Lung (tissue), 12 donors: Measurements from ENCODE around the gene RAB40A. TPM values are rescaled to one million over a fixed set of nuclear protein-coding genes. Genes with fewer than 3 reads are reported as not detected.
A peak's percentile ranks its signal among the peaks of the same experiment; 100 is the strongest.

ENCODE experiments used
- ATAC-seq: fragments of 200-7000 bp; cut with Tn5 transposase; one replicate; pipeline ENCODE4 v1.9.1; 2020; ENCODE audit warnings: moderate number of reproducible peaks; ENCODE audit not compliant: insufficient read depth, low FRiP score
- DNase-seq, 3 donors: peaks; one replicate each; pipeline ENCODE4 v3.0.0-alpha.2; 2013 to 2017
- H3K27ac ChIP-seq, 2 donors: one replicate each; pipeline ENCODE4 v1.5.1; 2013; ENCODE audit warnings: mild to moderate bottlenecking in 2 of 2, moderate library complexity in 2 of 2, control low read depth in 1 of 2, inconsistent platforms in 1 of 2, low read depth in 1 of 2, low read length in 1 of 2
- H3K27me3 ChIP-seq, 3 donors: one replicate each; pipeline ENCODE4 v1.5.1; 2013; ENCODE audit warnings: low read length in 2 of 3; ENCODE audit not compliant: control insufficient read depth in 3 of 3, insufficient read depth in 3 of 3
- H3K36me3 ChIP-seq, 4 donors: one replicate each; pipeline ENCODE4 v1.5.1; 2013; ENCODE audit warnings: low read length in 4 of 4, mild to moderate bottlenecking in 1 of 4, moderate library complexity in 1 of 4; ENCODE audit not compliant: control insufficient read depth in 4 of 4, insufficient read depth in 4 of 4
- H3K4me1 ChIP-seq, 5 donors: one replicate each; pipeline ENCODE4 v1.5.1; 2013; ENCODE audit warnings: low read length in 5 of 5, mild to moderate bottlenecking in 2 of 5, moderate library complexity in 1 of 5; ENCODE audit not compliant: control insufficient read depth in 5 of 5, insufficient read depth in 5 of 5
- H3K4me3 ChIP-seq: one replicate; pipeline ENCODE4 v1.5.1; 2013; ENCODE audit warnings: mild to moderate bottlenecking, control low read depth, moderate library complexity
- H3K9ac ChIP-seq, 2 donors: one replicate each; pipeline ENCODE4 v1.5.1; 2013; ENCODE audit warnings: low read length in 2 of 2, control low read depth in 1 of 2; ENCODE audit not compliant: insufficient read depth in 1 of 2
- H3K9me3 ChIP-seq, 4 donors: one replicate each; pipeline ENCODE4 v1.5.1; 2013; ENCODE audit warnings: low read length in 3 of 4, mild to moderate bottlenecking in 1 of 4, moderate library complexity in 1 of 4; ENCODE audit not compliant: control insufficient read depth in 4 of 4, insufficient read depth in 3 of 4
- WGBS, 2 donors: extraction: QIAGEN DNeasy Blood & Tissue Kit; methylation state at CpG; one replicate each; pipeline ENCODE4 v1.1.7; 2013; 5-methylcytosine and 5-hydroxymethylcytosine counted together
- polyA plus RNA-seq, 2 donors: library from polyadenylated mRNA; stranded (reverse); fragments of 200-250 nt; gene quantifications; one replicate each; pipeline ENCODE4 v1.2.1, GENCODE V29; 2013
- total RNA-seq, 2 donors: library from RNA; depleted of rRNA in 1 of 2; stranded (reverse); fragments of >200 nt in 1 of 2; gene quantifications; one replicate each; pipeline ENCODE4 v1.2.1, GENCODE V29; 2014 to 2021
- TF ChIP-seq, protein P1 (sequence below): IDR thresholded peaks from 2 replicates; pipeline ENCODE4 v1.5.1; 2012; ENCODE audit warnings: mild to moderate bottlenecking; ENCODE audit errors: control extremely low read depth, extremely low read depth
- donor health status: control.
- donor health status: control.
- donor health status: Bipolar disorder and iron deficiency.
- donor health status: healthy.
- donor health status: DM: yes; HTN: yes; CAD: no.

Gene RAB40A
- total and polyA plus RNA-seq, 4 donors: 0.06 to 1.1 (median 0.24) TPM

DNA sequence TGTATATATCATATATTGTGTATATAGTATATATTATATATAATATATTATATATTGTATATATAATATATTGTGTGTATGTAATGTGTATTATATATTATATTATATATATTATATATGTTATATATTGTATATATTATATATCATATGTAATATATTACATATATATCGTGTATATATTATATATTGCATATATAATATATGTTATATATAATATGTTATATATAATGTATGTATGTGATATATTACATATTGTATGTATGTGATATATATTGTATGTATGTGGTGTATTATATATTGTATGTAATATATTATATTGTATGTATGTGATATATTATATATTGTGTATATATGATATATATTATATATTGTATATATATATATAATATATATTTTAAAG is 30.5 kb downstream of the RAB40A start:
- whole genome bisulfite sequencing, 2 donors: 27 to 61% methylated on average over 1 of the region's 1 CpG
- Histone ChIP-seq H3K27me3 (peaks cover 0 to 26% (median 0%) of the 10 kb centered on the region in 3 donors), H3K36me3 (no peaks in the 10 kb centered on the region), H3K9me3 (no peaks in the 10 kb centered on the region), H3K9ac (no peak overlapping the region), H3K4me3 (no peak overlapping the region), H3K4me1 (no peaks in the 10 kb centered on the region), H3K27ac (no peak overlapping the region)
- TF ChIP-seq, protein P1, sequence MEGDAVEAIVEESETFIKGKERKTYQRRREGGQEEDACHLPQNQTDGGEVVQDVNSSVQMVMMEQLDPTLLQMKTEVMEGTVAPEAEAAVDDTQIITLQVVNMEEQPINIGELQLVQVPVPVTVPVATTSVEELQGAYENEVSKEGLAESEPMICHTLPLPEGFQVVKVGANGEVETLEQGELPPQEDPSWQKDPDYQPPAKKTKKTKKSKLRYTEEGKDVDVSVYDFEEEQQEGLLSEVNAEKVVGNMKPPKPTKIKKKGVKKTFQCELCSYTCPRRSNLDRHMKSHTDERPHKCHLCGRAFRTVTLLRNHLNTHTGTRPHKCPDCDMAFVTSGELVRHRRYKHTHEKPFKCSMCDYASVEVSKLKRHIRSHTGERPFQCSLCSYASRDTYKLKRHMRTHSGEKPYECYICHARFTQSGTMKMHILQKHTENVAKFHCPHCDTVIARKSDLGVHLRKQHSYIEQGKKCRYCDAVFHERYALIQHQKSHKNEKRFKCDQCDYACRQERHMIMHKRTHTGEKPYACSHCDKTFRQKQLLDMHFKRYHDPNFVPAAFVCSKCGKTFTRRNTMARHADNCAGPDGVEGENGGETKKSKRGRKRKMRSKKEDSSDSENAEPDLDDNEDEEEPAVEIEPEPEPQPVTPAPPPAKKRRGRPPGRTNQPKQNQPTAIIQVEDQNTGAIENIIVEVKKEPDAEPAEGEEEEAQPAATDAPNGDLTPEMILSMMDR: no peak
- ATAC-seq (no peak), DNase-seq (no peak)

DNA sequence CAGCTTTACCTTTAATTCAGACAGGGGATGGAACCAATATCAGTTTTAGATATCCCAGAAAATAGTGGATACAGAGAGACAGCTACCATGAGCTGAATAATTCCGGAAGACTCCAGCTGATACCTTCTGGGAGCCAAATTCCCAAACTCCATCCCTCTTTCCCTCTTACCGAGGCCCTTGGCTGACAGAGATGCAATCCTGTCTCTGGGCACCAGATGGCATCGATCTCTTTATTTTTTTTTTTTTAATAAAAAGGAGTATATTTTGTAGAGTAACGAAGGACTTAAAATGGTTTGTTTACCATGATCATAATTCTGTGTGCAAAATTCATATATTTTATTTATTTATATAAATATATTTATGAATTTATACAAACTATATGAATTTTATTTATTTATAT is 31.0 kb downstream of the RAB40A start:
- H3K9me3 ChIP-seq: no peaks in the 10 kb centered on the region
- no peak overlapping the region for H3K27ac ChIP-seq
- no peak overlapping the region for H3K4me3 ChIP-seq
- H3K4me1 ChIP-seq: no peaks in the 10 kb centered on the region
- TF ChIP-seq, protein P1: no peak
- no peak for ATAC-seq
- DNase-seq: peak in 1 of 3 donors; percentile 11
- no peaks in the 10 kb centered on the region for H3K36me3 ChIP-seq
- WGBS, 2 donors: 35 to 51% methylated on average over 4 of the region's 4 CpGs
- peaks cover 0 to 26% (median 0%) of the 10 kb centered on the region in 3 donors for H3K27me3 ChIP-seq
- H3K9ac ChIP-seq: no peak overlapping the region

DNA sequence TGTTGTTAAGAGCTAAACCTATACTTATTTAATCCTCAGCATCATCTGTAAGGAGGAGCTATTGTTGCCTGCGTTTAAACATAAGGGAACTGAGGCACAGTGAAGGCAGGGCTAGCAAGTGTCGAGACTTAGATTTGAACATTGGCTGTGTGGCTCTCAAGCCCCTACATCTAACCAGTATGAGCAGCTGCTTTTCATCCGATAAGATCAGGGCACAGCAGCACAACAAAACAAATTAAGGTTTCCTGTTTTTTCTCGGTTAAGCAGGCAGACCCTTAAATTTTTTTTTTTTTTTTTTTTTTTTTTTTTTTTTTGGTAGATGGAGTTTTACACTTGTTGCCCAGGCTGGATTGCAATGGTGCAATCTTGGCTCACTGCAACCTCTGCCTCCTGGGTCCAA is 35.6 kb downstream of the RAB40A start:
- H3K27me3 ChIP-seq: peaks cover 0 to 25% (median 4%) of the 10 kb centered on the region in 3 donors
- no peaks in the 10 kb centered on the region for H3K36me3 ChIP-seq
- H3K9ac ChIP-seq: no peak overlapping the region
- no peak for ATAC-seq
- no peaks in the 10 kb centered on the region for H3K4me1 ChIP-seq
- no peaks in the 10 kb centered on the region for H3K9me3 ChIP-seq
- TF ChIP-seq, protein P1: no peak
- no peak for DNase-seq
- no peak overlapping the region for H3K27ac ChIP-seq
- H3K4me3 ChIP-seq: no peak overlapping the region
- WGBS, 2 donors: 57 to 63% methylated on average over 4 of the region's 4 CpGs

DNA sequence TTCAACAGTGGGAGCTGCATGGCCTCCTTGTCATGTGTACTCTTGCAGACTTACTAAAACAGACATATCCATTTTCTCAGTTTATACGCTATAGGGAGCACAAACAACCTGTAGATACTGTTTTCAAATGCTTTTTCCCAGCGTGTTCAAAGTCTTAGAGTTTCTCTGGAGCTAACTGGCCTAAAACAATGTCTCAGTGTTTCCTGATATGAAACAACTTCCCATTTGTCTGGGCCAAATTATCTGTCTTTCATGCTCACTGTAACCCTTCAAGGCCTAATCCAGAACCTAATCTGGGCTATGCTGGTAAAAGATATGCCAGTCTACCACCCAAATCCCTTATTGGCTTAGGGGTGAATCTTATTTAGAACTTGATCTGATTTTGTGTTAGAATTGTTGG is 38.8 kb downstream of the RAB40A start:
- TF ChIP-seq, protein P1: no peak
- no peak for ATAC-seq
- no peak overlapping the region for H3K9ac ChIP-seq
- H3K9me3 ChIP-seq: no peaks in the 10 kb centered on the region
- 56 to 82% methylated on average over 1 of the region's 2 CpGs for WGBS, 2 donors
- no peak for DNase-seq
- no peaks in the 10 kb centered on the region for H3K4me1 ChIP-seq
- no peaks in the 10 kb centered on the region for H3K36me3 ChIP-seq
- H3K4me3 ChIP-seq: no peak overlapping the region
- peaks cover 0 to 21% (median 4%) of the 10 kb centered on the region in 3 donors for H3K27me3 ChIP-seq
- H3K27ac ChIP-seq: no peak overlapping the region
